ENCODE results near the gene OR5M3. TPM values are rescaled to one million over a fixed set of nuclear protein-coding genes. Genes with fewer than 3 reads are reported as not detected.
A peak's percentile ranks its signal among the peaks of the same experiment; 100 is the strongest.

The OR5M3 gene
- total and polyA plus RNA-seq, 9 of the 15 experiments (the other 6 are each of a cell fraction or from before 2014, with no cell fraction given): not detected

- 0% methylated on average over 1 of the region's 1 CpG for WGBS (ENCODE audit: insufficient coverage, low coverage, missing lambda C conversion rate)
- FAIRE-seq: no peak
- in situ Hi-C loops (cut with MboI): no loop called here
Measured at GRCh38 chr11:56513280-56513679, 40.1 kb upstream of the OR5M3 start.

GRCh38 chr11:56509439-56509838, 36.3 kb upstream of the OR5M3 start:
- Histone ChIP-seq H3K27ac (ENCODE audit: extremely low read depth, low read depth, low read length) (no peak overlapping the region), H2AFZ (ENCODE audit: low read depth, low read length) (no peak overlapping the region), H3K9me3 (replicated peaks; ENCODE audit: control insufficient read depth, insufficient read depth, low read depth, low read length) (no peaks in the 10 kb centered on the region), H3K4me3 (no peak overlapping the region), H3K36me3 (ENCODE audit: control insufficient read depth, insufficient read depth, low read length) (no peaks in the 10 kb centered on the region), H4K20me1 (replicated peaks; ENCODE audit: control insufficient read depth, insufficient read depth, low read length) (no peaks in the 10 kb centered on the region), H3K27me3 (ENCODE audit: control insufficient read depth in 2 of 2, insufficient read depth in 2 of 2, low read length in 2 of 2) (no peaks in the 10 kb centered on the region), H3K9ac (ENCODE audit: insufficient read depth in 1 of 2, low read depth in 2 of 2, low read length in 2 of 2) (no peak overlapping the region), H3K4me1 (replicated peaks in 1 of 2; ENCODE audit: control insufficient read depth in 2 of 2, insufficient read depth in 2 of 2, low read length in 2 of 2) (no peaks in the 10 kb centered on the region), H3K4me2 (ENCODE audit: insufficient read depth, low read length) (no peak overlapping the region), H3K79me2 (ENCODE audit: control insufficient read depth, insufficient read depth, low read length) (no peaks in the 10 kb centered on the region), H3K9me1 (ENCODE audit: control insufficient read depth, insufficient read depth, low read length) (no peaks in the 10 kb centered on the region)
- no peak for ATAC-seq
- in situ Hi-C loops (cut with MboI): no loop called here
- 0% methylated on average over 1 of the region's 1 CpG for WGBS (ENCODE audit: insufficient coverage, low coverage, missing lambda C conversion rate)
- intact Hi-C loops (cut with micrococcal nuclease): no loop called here
- no peak for DNase-seq (ENCODE audit: extremely low read depth in 1 of 4, low spot score in 3 of 4)
- BruUV-seq (replicated peaks): no TSS peak
- POLR2A ChIA-PET: no interaction called here
- CTCF ChIA-PET (ENCODE audit: low intra/inter-chr PET ratio): no interaction called here
- no peak for FAIRE-seq
- no peak for TF ChIP-seq ZBTB43 (CRISPR knock-in tag; IDR thresholded peaks at IDR 0.05)
- no peak for TF ChIP-seq RBM22 (IDR thresholded peaks at IDR 0.05; ENCODE audit: low read depth, low read length, poor library complexity, severe bottlenecking)
- TF ChIP-seq EGR1 (conservative IDR thresholded peaks at IDR 0.05): no peak
- TF ChIP-seq SMAD2 (IDR thresholded peaks at IDR 0.05; ENCODE audit: low read depth, low read length): no peak
- no peak for TF ChIP-seq E2F4 (CRISPR knock-in tag; IDR thresholded peaks at IDR 0.05; ENCODE audit: low read depth)
- TF ChIP-seq SRF (CRISPR knock-in tag; IDR thresholded peaks at IDR 0.05): no peak
- TF ChIP-seq SIX5 (IDR thresholded peaks at IDR 0.05; ENCODE audit: borderline replicate concordance in 1 of 2, insufficient read depth in 1 of 2, low read depth in 1 of 2, low read length in 2 of 2): no peak
- no peak for TF ChIP-seq RBM14 (IDR thresholded peaks at IDR 0.05; ENCODE audit: borderline replicate concordance, insufficient read depth, low read depth, low read length)
- no peak for TF ChIP-seq LCOR (CRISPR knock-in tag; IDR thresholded peaks at IDR 0.05)
- no peak for TF ChIP-seq HNRNPLL (IDR thresholded peaks at IDR 0.05; ENCODE audit: low read depth, low read length, poor library complexity, severe bottlenecking)

More at GRCh38 chr11:56513280-56513679, 40.1 kb upstream of the OR5M3 start:
- Histone ChIP-seq H3K79me2 (ENCODE audit: control insufficient read depth, insufficient read depth, low read length) (no peaks in the 10 kb centered on the region), H3K36me3 (ENCODE audit: control insufficient read depth, insufficient read depth, low read length) (no peaks in the 10 kb centered on the region), H2AFZ (ENCODE audit: low read depth, low read length) (no peak overlapping the region), H3K4me3 (no peak overlapping the region), H3K4me2 (ENCODE audit: insufficient read depth, low read length) (no peak overlapping the region), H3K9me3 (replicated peaks; ENCODE audit: control insufficient read depth, insufficient read depth, low read depth, low read length) (no peaks in the 10 kb centered on the region), H3K4me1 (replicated peaks in 1 of 2; ENCODE audit: control insufficient read depth in 2 of 2, insufficient read depth in 2 of 2, low read length in 2 of 2) (no peaks in the 10 kb centered on the region), H3K27ac (ENCODE audit: extremely low read depth, low read depth, low read length) (no peak overlapping the region), H3K27me3 (ENCODE audit: control insufficient read depth in 2 of 2, insufficient read depth in 2 of 2, low read length in 2 of 2) (no peaks in the 10 kb centered on the region), H3K9ac (ENCODE audit: insufficient read depth in 1 of 2, low read depth in 2 of 2, low read length in 2 of 2) (no peak overlapping the region), H3K9me1 (ENCODE audit: control insufficient read depth, insufficient read depth, low read length) (no peaks in the 10 kb centered on the region), H4K20me1 (replicated peaks; ENCODE audit: control insufficient read depth, insufficient read depth, low read length) (no peaks in the 10 kb centered on the region)
- DNase-seq (ENCODE audit: extremely low read depth in 1 of 4, low spot score in 3 of 4) (no peak), ATAC-seq (no peak)
- TF ChIP-seq ZNF316 (IDR thresholded peaks at IDR 0.05) (peak; percentile 60), RHOXF2B (CRISPR knock-in tag; conservative IDR thresholded peaks at IDR 0.05) (no peak), C11orf30 (IDR thresholded peaks at IDR 0.05; ENCODE audit: low read depth) (peak; percentile 12; the same call in 1 of the 2 replicates)
- no TSS peak for BruUV-seq (replicated peaks)
- intact Hi-C loops (cut with micrococcal nuclease): no loop called here
- POLR2A ChIA-PET: no interaction called here
- CTCF ChIA-PET (ENCODE audit: low intra/inter-chr PET ratio): no interaction called here

Measured in K562 (cell line).